Measurements from ENCODE around the gene TBL1X.

The TBL1X gene

DNA sequence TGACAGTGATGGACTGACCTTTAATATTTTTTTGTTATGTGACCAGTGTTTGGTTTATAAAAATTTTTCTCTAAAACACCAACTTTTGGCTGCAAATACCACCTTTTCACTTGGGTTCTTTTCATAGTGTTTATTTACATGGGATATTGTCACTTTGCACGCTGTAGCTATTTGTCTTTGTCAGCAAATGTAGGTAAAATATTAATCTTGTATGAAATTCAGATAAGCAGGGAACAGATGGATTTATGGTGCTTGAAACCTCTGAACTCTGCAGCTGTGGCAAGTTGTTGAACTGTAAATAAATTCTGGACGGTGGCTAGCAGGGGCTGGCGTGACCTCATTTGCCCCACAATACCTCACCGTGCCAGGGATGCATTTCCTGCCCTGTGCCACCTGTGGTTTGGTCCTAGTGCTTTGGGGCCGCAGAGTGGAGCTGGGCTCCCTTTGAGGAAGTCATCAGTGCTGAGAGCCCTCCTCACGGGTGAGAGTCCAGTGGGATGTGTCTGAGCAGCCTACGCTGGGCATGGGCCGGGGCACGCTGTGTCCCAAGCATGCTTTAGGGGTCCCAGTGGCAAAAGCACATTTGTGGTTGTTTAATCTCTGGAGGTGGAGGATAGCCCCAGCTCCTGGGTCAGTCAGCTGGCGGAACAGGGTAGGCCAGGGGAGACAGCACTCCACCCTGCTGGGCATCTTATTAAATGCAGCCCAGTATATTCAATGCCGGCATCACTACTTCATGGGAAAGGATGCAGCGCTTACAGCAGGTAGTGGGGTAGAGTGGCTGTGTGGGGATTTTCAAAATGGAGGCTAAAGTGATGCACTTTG is 108.6 kb downstream of the TBL1X start:
- Histone ChIP-seq H3K4me1 (ENCODE audit: control insufficient read depth, insufficient read depth, low read length) (no peaks in the 10 kb centered on the region), H3K27ac (ENCODE audit: insufficient read depth, low read depth, low read length, poor library complexity, severe bottlenecking) (no peak overlapping the region), H3K36me3 (ENCODE audit: control insufficient read depth, insufficient read depth, low read length) (no peaks in the 10 kb centered on the region), H3K27me3 (ENCODE audit: control insufficient read depth, insufficient read depth, low read length, poor library complexity, severe bottlenecking) (no peaks in the 10 kb centered on the region), H3K9me3 (ENCODE audit: control insufficient read depth, low read length) (no peaks in the 10 kb centered on the region), H3K4me3 (ENCODE audit: insufficient read depth, low read depth, low read length) (no peak overlapping the region)
- WGBS, 2 experiments: 60 to 62% methylated on average over 11 to 12 of the region's 12 CpGs

DNA sequence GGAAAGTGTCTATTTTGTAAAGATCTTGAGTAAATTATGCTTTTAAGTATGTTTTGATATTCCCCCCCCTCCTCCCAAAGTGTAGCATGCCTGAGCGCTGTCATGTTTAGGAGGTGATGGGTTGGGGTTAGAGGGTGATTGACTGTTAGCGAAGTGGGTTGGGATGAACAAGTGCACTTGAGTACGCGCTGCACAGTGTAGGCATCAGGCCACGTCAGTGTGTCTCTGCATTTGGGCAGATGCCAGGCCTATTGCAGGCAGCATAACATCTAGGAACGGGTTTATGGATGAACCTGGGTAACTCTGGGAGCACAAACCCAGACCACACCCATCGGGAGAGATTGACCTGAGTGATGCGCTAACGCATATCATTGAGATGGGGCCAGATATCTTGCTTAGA is 111.2 kb downstream of the TBL1X start:
- Histone ChIP-seq H3K9me3 (ENCODE audit: control insufficient read depth, low read length) (no peaks in the 10 kb centered on the region), H3K4me1 (ENCODE audit: control insufficient read depth, insufficient read depth, low read length) (no peaks in the 10 kb centered on the region), H3K27me3 (ENCODE audit: control insufficient read depth, insufficient read depth, low read length, poor library complexity, severe bottlenecking) (no peaks in the 10 kb centered on the region), H3K36me3 (ENCODE audit: control insufficient read depth, insufficient read depth, low read length) (no peaks in the 10 kb centered on the region), H3K27ac (ENCODE audit: insufficient read depth, low read depth, low read length, poor library complexity, severe bottlenecking) (no peak overlapping the region), H3K4me3 (ENCODE audit: insufficient read depth, low read depth, low read length) (no peak overlapping the region)
- 96 to 97% methylated on average over 6 to 9 of the region's 9 CpGs for WGBS, 2 experiments

DNA sequence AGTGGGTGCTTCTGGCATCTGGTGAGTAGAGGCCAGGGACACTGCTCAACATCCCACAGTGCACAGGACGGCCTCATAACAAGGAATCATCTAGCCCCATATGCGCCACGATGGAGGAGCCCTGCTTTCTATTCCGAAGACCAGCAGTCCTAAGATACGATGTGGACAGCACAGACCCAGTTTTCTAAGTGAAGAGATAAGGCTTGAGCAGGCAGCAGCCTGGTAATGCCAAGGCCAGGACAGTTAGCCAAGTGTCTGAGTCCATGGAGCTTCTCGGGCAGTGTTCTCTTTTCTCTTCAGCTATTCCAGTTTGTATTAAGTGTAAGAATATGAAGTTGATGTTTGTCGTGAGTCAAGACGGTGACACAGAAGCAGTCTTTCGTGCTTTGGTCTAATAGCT is 112.7 kb downstream of the TBL1X start:
- Histone ChIP-seq H3K4me3 (ENCODE audit: insufficient read depth, low read depth, low read length) (no peak overlapping the region), H3K36me3 (ENCODE audit: control insufficient read depth, insufficient read depth, low read length) (no peaks in the 10 kb centered on the region), H3K4me1 (ENCODE audit: control insufficient read depth, insufficient read depth, low read length) (no peaks in the 10 kb centered on the region), H3K9me3 (ENCODE audit: control insufficient read depth, low read length) (no peaks in the 10 kb centered on the region), H3K27ac (ENCODE audit: insufficient read depth, low read depth, low read length, poor library complexity, severe bottlenecking) (no peak overlapping the region), H3K27me3 (ENCODE audit: control insufficient read depth, insufficient read depth, low read length, poor library complexity, severe bottlenecking) (no peaks in the 10 kb centered on the region)
- WGBS, 2 experiments: 96 to 98% methylated on average over 9 of the region's 9 CpGs

DNA sequence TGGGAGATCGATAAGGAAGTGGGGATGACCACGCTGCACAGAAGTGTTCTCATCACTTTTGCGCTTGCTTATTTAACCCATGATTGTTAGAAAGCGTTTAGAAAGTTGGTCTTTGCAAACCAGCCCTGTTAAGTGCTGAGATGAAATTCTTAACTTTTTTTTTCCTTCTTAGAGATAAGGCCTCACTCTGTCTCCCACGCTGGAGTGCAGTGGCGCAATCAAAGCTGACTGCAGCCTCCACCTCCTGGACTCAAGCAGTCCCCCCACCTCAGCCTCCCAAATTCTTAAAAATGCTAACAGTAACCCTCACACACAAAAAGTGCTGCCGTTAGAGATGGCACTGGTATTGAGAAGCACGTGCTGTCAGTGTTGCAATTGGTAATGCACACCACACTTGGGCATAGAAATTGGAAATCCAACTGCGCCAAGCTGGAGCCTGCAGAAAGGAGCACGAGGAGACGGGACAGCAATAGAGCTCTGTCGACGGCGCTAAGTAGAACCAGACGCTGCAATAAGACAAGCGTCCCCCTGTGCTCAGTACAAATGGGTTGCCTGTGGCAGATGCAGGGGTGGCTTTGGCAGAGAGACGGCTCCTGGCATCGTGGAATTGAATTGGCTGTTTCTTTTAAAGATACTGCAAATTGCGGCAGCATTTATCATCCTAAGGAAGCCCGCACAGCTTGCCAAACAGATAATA is 113.4 kb downstream of the TBL1X start:
- Histone ChIP-seq H3K4me1 (ENCODE audit: control insufficient read depth, insufficient read depth, low read length) (no peaks in the 10 kb centered on the region), H3K27ac (ENCODE audit: insufficient read depth, low read depth, low read length, poor library complexity, severe bottlenecking) (no peak overlapping the region), H3K9me3 (ENCODE audit: control insufficient read depth, low read length) (no peaks in the 10 kb centered on the region), H3K36me3 (ENCODE audit: control insufficient read depth, insufficient read depth, low read length) (no peaks in the 10 kb centered on the region), H3K27me3 (ENCODE audit: control insufficient read depth, insufficient read depth, low read length, poor library complexity, severe bottlenecking) (no peaks in the 10 kb centered on the region), H3K4me3 (ENCODE audit: insufficient read depth, low read depth, low read length) (no peak overlapping the region)
- WGBS, 2 experiments: 90 to 95% methylated on average over 17 to 20 of the region's 20 CpGs

DNA sequence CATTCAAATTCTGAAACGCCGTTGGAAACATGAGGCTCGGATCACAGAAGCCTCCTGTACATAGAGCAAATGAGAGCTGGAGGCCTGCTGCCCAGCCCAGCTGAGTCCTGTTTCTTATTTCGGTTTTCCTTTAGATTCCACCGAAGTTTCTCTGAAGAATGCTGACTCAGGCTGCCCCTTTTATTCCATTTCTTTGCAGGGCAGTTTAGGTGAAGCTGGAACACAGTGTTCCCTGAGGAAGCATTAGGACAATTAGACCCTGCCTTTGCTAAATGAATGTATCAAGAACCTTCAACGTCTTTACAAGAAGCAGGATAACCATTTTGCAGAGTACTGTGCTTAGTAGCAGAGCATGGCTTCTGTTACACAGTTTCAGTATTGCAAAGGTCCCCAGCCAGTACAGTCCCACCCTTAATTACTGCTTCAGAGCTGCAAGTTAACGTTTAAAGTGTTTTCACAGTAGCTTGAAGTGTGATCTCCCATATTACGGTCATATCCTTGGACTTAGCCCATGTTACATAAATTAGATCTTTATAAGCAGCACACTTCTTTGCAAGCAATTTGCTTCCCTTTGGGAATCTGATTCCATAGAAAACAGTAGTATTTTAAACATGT is 117.0 kb downstream of the TBL1X start:
- H3K27me3 ChIP-seq (ENCODE audit: control insufficient read depth, insufficient read depth, low read length, poor library complexity, severe bottlenecking): no peaks in the 10 kb centered on the region
- no peaks in the 10 kb centered on the region for H3K9me3 ChIP-seq (ENCODE audit: control insufficient read depth, low read length)
- H3K4me3 ChIP-seq (ENCODE audit: insufficient read depth, low read depth, low read length): no peak overlapping the region
- WGBS, 2 experiments: 84 to 89% methylated on average over 8 of the region's 8 CpGs
- H3K4me1 ChIP-seq (ENCODE audit: control insufficient read depth, insufficient read depth, low read length): no peaks in the 10 kb centered on the region
- H3K36me3 ChIP-seq (ENCODE audit: control insufficient read depth, insufficient read depth, low read length): no peaks in the 10 kb centered on the region
- H3K27ac ChIP-seq (ENCODE audit: insufficient read depth, low read depth, low read length, poor library complexity, severe bottlenecking): no peak overlapping the region

- no peak overlapping the region for H3K27ac ChIP-seq (ENCODE audit: insufficient read depth, low read depth, low read length, poor library complexity, severe bottlenecking)
- 43 to 54% methylated on average over 3 of the region's 3 CpGs for WGBS, 2 experiments
- H3K4me3 ChIP-seq (ENCODE audit: insufficient read depth, low read depth, low read length): no peak overlapping the region
- H3K36me3 ChIP-seq (ENCODE audit: control insufficient read depth, insufficient read depth, low read length): no peaks in the 10 kb centered on the region
- H3K9me3 ChIP-seq (ENCODE audit: control insufficient read depth, low read length): no peaks in the 10 kb centered on the region
- H3K27me3 ChIP-seq (ENCODE audit: control insufficient read depth, insufficient read depth, low read length, poor library complexity, severe bottlenecking): no peaks in the 10 kb centered on the region
- H3K4me1 ChIP-seq (ENCODE audit: control insufficient read depth, insufficient read depth, low read length): no peaks in the 10 kb centered on the region
Observed at GRCh38 chrX:9582956-9583355, 118.1 kb downstream of the TBL1X start.

- 64 to 72% methylated on average over 14 of the region's 14 CpGs for WGBS, 2 experiments
Observed at GRCh38 chrX:9586992-9587392, 122.1 kb downstream of the TBL1X start.

DNA sequence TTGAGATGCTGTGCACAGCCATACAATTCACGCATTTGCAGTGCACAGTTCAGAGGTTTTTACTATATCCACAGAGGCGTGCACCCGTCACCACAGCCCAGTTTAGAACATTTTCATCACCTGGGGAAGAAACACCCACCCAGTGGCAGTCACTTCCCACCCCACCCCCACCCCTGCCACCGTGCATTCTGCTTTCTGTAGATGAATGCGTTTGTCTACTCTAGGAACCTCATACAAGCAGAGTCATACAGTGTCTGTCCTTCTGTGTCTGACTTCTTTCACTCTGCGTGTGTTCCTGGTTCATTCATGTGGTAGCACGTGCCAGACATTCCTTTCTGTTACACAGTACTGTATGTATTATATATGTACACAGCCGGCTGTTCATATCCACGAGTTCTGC is 122.8 kb downstream of the TBL1X start:
- Histone ChIP-seq H3K27ac (ENCODE audit: insufficient read depth, low read depth, low read length, poor library complexity, severe bottlenecking) (no peak overlapping the region), H3K9me3 (ENCODE audit: control insufficient read depth, low read length) (no peaks in the 10 kb centered on the region), H3K4me3 (ENCODE audit: insufficient read depth, low read depth, low read length) (no peak overlapping the region), H3K27me3 (ENCODE audit: control insufficient read depth, insufficient read depth, low read length, poor library complexity, severe bottlenecking) (no peaks in the 10 kb centered on the region), H3K36me3 (ENCODE audit: control insufficient read depth, insufficient read depth, low read length) (no peaks in the 10 kb centered on the region), H3K4me1 (ENCODE audit: control insufficient read depth, insufficient read depth, low read length) (no peaks in the 10 kb centered on the region)
- 88 to 89% methylated on average over 5 to 6 of the region's 9 CpGs for WGBS, 2 experiments

More at GRCh38 chrX:9586992-9587392, 122.1 kb downstream of the TBL1X start:
- Histone ChIP-seq H3K36me3 (ENCODE audit: control insufficient read depth, insufficient read depth, low read length) (no peaks in the 10 kb centered on the region), H3K27me3 (ENCODE audit: control insufficient read depth, insufficient read depth, low read length, poor library complexity, severe bottlenecking) (no peaks in the 10 kb centered on the region), H3K4me1 (ENCODE audit: control insufficient read depth, insufficient read depth, low read length) (no peaks in the 10 kb centered on the region), H3K9me3 (ENCODE audit: control insufficient read depth, low read length) (no peaks in the 10 kb centered on the region), H3K4me3 (ENCODE audit: insufficient read depth, low read depth, low read length) (no peak overlapping the region), H3K27ac (ENCODE audit: insufficient read depth, low read depth, low read length, poor library complexity, severe bottlenecking) (no peak overlapping the region)

DNA sequence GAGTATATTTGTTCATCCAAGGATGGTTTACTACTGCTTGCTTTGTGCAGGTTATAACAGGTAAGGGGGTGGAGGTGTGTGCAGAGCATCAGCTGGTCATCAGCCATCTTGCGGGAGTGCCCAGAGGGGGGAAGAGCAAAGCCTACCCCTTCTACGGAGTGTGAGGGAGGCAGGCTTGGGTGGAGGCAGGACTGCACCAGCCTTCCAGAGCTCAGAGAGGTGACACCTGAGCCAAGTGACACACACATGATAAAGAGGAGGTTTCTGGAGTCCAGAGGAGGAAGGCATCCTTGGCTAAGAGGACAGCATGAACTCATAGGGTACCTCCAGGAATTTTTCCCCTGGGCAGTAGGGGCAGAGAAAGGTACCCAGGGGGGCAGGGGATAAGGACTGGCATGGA is 126.6 kb downstream of the TBL1X start:
- Histone ChIP-seq H3K4me3 (ENCODE audit: insufficient read depth, low read depth, low read length) (no peak overlapping the region), H3K27ac (ENCODE audit: insufficient read depth, low read depth, low read length, poor library complexity, severe bottlenecking) (no peak overlapping the region), H3K36me3 (ENCODE audit: control insufficient read depth, insufficient read depth, low read length) (no peaks in the 10 kb centered on the region), H3K9me3 (ENCODE audit: control insufficient read depth, low read length) (no peaks in the 10 kb centered on the region), H3K4me1 (ENCODE audit: control insufficient read depth, insufficient read depth, low read length) (no peaks in the 10 kb centered on the region), H3K27me3 (ENCODE audit: control insufficient read depth, insufficient read depth, low read length, poor library complexity, severe bottlenecking) (no peaks in the 10 kb centered on the region)
- 92 to 96% methylated on average over 2 of the region's 2 CpGs for WGBS, 2 experiments

GRCh38 chrX:9593756-9594155 is 128.9 kb downstream of the TBL1X start:
- WGBS, 2 experiments: 93 to 95% methylated on average over 7 to 9 of the region's 9 CpGs
- Histone ChIP-seq H3K4me1 (ENCODE audit: control insufficient read depth, insufficient read depth, low read length) (no peaks in the 10 kb centered on the region), H3K27ac (ENCODE audit: insufficient read depth, low read depth, low read length, poor library complexity, severe bottlenecking) (no peak overlapping the region), H3K36me3 (ENCODE audit: control insufficient read depth, insufficient read depth, low read length) (no peaks in the 10 kb centered on the region), H3K4me3 (ENCODE audit: insufficient read depth, low read depth, low read length) (no peak overlapping the region), H3K27me3 (ENCODE audit: control insufficient read depth, insufficient read depth, low read length, poor library complexity, severe bottlenecking) (no peaks in the 10 kb centered on the region), H3K9me3 (ENCODE audit: control insufficient read depth, low read length) (no peaks in the 10 kb centered on the region)
